ENCODE measurements around the gene HOXB5.
A peak's percentile ranks its signal among the peaks of the same experiment; 100 is the strongest.

The HOXB5 gene

DNA sequence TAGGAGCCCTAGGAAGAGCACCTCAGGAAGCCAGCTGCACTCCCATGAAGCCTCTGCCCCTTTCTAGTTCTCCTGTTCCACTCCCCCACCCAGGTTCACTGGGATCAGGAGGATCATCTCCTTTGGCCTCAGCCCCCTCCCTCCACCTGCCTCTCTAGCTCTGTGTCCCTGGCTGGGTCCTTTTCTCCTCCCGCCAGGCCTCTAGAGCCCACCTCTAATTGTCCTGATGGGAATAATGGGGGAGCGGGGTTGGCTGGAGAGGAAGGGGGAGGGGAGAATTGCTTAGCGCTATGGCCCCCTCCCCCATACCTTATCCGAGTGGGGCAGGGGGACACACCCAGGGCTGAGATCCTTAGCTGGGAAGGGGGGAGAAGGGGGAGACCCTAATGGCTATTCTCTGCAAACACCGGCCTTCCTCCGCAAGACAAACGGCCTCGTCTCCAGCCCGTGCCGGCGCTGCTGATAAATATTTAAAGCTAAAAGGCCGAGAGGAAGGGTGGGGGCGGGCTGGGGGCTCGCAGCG, 16.2 kb upstream of the HOXB5 start:
- Histone ChIP-seq H3F3A (ENCODE audit: control insufficient read depth, insufficient read depth) (no peaks in the 10 kb centered on the region), H3K27me3 (ENCODE audit: control insufficient read depth, low read length) (peaks cover 29% of the 10 kb centered on the region), H3K4me2 (ENCODE audit: low read length) (peak overlapping the region; percentile 82), H3K9me2 (replicated peaks; ENCODE audit: control insufficient read depth, low read length) (no peaks in the 10 kb centered on the region), H3K79me2 (ENCODE audit: control insufficient read depth, low read length) (no peaks in the 10 kb centered on the region), H3K27ac (ENCODE audit: low read depth, low read length) (no peak overlapping the region), H3K36me3 (ENCODE audit: control insufficient read depth, low read length) (no peaks in the 10 kb centered on the region), H3K4me1 (ENCODE audit: control insufficient read depth, low read length) (peaks cover 24% of the 10 kb centered on the region), H4K20me1 (ENCODE audit: control insufficient read depth, insufficient read depth, low read depth, low read length) (no peaks in the 10 kb centered on the region), H3K9me3 (ENCODE audit: control insufficient read depth, insufficient read depth, low read length) (no peaks in the 10 kb centered on the region), H3K4me3 (ENCODE audit: low read length) (peak overlapping the region; percentile 83)
- TF ChIP-seq CTCF (IDR thresholded peaks at IDR 0.05; ENCODE audit: low read depth, low read length, poor library complexity, severe bottlenecking) (no peak), EZH2phosphoT487 (IDR thresholded peaks at IDR 0.05; ENCODE audit: borderline replicate concordance, low read length) (no peak)

- peak overlapping the region; percentile 82 for H3K4me2 ChIP-seq (ENCODE audit: low read length)
- TF ChIP-seq EZH2phosphoT487 (IDR thresholded peaks at IDR 0.05; ENCODE audit: borderline replicate concordance, low read length) = no peak
- TF ChIP-seq CTCF (IDR thresholded peaks at IDR 0.05; ENCODE audit: low read depth, low read length, poor library complexity, severe bottlenecking) = no peak
- H3K27me3 ChIP-seq (ENCODE audit: control insufficient read depth, low read length) = peaks cover 25% of the 10 kb centered on the region
- peaks cover 24% of the 10 kb centered on the region for H3K4me1 ChIP-seq (ENCODE audit: control insufficient read depth, low read length)
- H3K9me3 ChIP-seq (ENCODE audit: control insufficient read depth, insufficient read depth, low read length) = no peaks in the 10 kb centered on the region
- H3K27ac ChIP-seq (ENCODE audit: low read depth, low read length) = no peak overlapping the region
- H3K36me3 ChIP-seq (ENCODE audit: control insufficient read depth, low read length) = no peaks in the 10 kb centered on the region
- H3K9me2 ChIP-seq (replicated peaks; ENCODE audit: control insufficient read depth, low read length) = no peaks in the 10 kb centered on the region
- H3F3A ChIP-seq (ENCODE audit: control insufficient read depth, insufficient read depth) = no peaks in the 10 kb centered on the region
- no peaks in the 10 kb centered on the region for H4K20me1 ChIP-seq (ENCODE audit: control insufficient read depth, insufficient read depth, low read depth, low read length)
- H3K4me3 ChIP-seq (ENCODE audit: low read length) = no peak overlapping the region; the same call in 1 of the 2 replicates
- H3K79me2 ChIP-seq (ENCODE audit: control insufficient read depth, low read length) = no peaks in the 10 kb centered on the region
Observed at GRCh38 chr17:48609033-48609432, 15.5 kb upstream of the HOXB5 start.

DNA sequence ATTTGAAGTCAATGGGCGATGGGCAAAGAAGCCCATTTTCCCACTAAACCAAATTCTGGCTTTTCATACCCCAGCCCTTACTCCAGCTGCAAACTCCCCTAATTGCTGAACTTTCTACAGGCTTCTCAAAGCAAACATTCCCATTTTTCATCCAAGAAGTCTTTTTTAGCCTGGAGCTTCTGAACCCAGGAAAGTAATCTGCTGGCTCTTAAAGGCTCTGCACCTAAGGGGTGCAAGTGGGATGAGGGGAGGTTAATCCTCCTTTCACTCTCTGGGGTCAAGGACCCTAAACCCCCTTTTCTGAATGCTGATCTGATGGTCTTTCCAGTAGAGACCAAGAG, 14.9 kb upstream of the HOXB5 start:
- no peak overlapping the region for H3K4me3 ChIP-seq (ENCODE audit: low read length)
- H3K27ac ChIP-seq (ENCODE audit: low read depth, low read length) = no peak overlapping the region
- no peaks in the 10 kb centered on the region for H3K36me3 ChIP-seq (ENCODE audit: control insufficient read depth, low read length)
- H3K4me1 ChIP-seq (ENCODE audit: control insufficient read depth, low read length) = peaks cover 24% of the 10 kb centered on the region
- no peak overlapping the region for H3K4me2 ChIP-seq (ENCODE audit: low read length)
- H3F3A ChIP-seq (ENCODE audit: control insufficient read depth, insufficient read depth) = no peaks in the 10 kb centered on the region
- H3K9me2 ChIP-seq (replicated peaks; ENCODE audit: control insufficient read depth, low read length) = no peaks in the 10 kb centered on the region
- peaks cover 25% of the 10 kb centered on the region for H3K27me3 ChIP-seq (ENCODE audit: control insufficient read depth, low read length)
- TF ChIP-seq EZH2phosphoT487 (IDR thresholded peaks at IDR 0.05; ENCODE audit: borderline replicate concordance, low read length) (no peak), CTCF (IDR thresholded peaks at IDR 0.05; ENCODE audit: low read depth, low read length, poor library complexity, severe bottlenecking) (no peak)
- no peaks in the 10 kb centered on the region for H3K79me2 ChIP-seq (ENCODE audit: control insufficient read depth, low read length)
- H3K9me3 ChIP-seq (ENCODE audit: control insufficient read depth, insufficient read depth, low read length) = no peaks in the 10 kb centered on the region
- no peaks in the 10 kb centered on the region for H4K20me1 ChIP-seq (ENCODE audit: control insufficient read depth, insufficient read depth, low read depth, low read length)
